ENCODE results near the gene LYPD5.

- TF ChIP-seq CTCF (IDR thresholded peaks at IDR 0.05), result no peak
- no peak for TF ChIP-seq POLR2AphosphoS5 (IDR thresholded peaks at IDR 0.05)
- TF ChIP-seq POLR2A (IDR thresholded peaks at IDR 0.05), result no peak
Observed at GRCh38 chr19:43802216-43802951, at the start of gene LYPD5.

Measured in transverse colon (tissue), 4 donors.